ENCODE data around the gene FBXO8. TPM values are rescaled to one million over a fixed set of nuclear protein-coding genes. Genes with fewer than 3 reads are reported as not detected.

Gene FBXO8
- total RNA-seq, 4 donors from 2014 or later: 14.3 to 61.9 (median 37.2) TPM

- no peak overlapping the region for H3K4me3 ChIP-seq
- H3K27ac ChIP-seq: no peak overlapping the region
- no peaks in the 10 kb centered on the region for H3K27me3 ChIP-seq
- no peak for TF ChIP-seq CTCF (IDR thresholded peaks at IDR 0.05)
- no peak for TF ChIP-seq POLR2A (IDR thresholded peaks at IDR 0.05)
- no peaks in the 10 kb centered on the region for H3K36me3 ChIP-seq
- H3K9me3 ChIP-seq: no peaks in the 10 kb centered on the region
- intact Hi-C loops (cut with DNase I; ENCODE audit: low total_unique reads): no loop called here
- peaks cover 0 to 13% of the 10 kb centered on the region in 2 donors for H3K4me1 ChIP-seq
- no peak for DNase-seq
These were observed 5.0 kb downstream of the FBXO8 start for GRCh38 chr4:174278467-174278866.

- H3K27ac ChIP-seq: no peak overlapping the region
- DNase-seq: no peak
- H3K27me3 ChIP-seq: no peaks in the 10 kb centered on the region
- no peaks in the 10 kb centered on the region for H3K36me3 ChIP-seq
- TF ChIP-seq CTCF (IDR thresholded peaks at IDR 0.05) (no peak), POLR2A (IDR thresholded peaks at IDR 0.05) (no peak)
- H3K4me3 ChIP-seq: no peak overlapping the region
- peaks cover 0 to 19% of the 10 kb centered on the region in 2 donors for H3K4me1 ChIP-seq
- no peaks in the 10 kb centered on the region for H3K9me3 ChIP-seq
- intact Hi-C loops (cut with DNase I; ENCODE audit: low total_unique reads): no loop called here
These were observed 6.0 kb downstream of the FBXO8 start for GRCh38 chr4:174277433-174277832.

- H3K9me3 ChIP-seq: no peaks in the 10 kb centered on the region
- no peaks in the 10 kb centered on the region for H3K27me3 ChIP-seq
- H3K4me1 ChIP-seq: peaks cover 0 to 5% of the 10 kb centered on the region in 2 donors
- H3K27ac ChIP-seq: no peak overlapping the region
- no peak overlapping the region for H3K4me3 ChIP-seq
- H3K36me3 ChIP-seq: no peaks in the 10 kb centered on the region
- no peak for DNase-seq
- intact Hi-C loops (cut with DNase I; ENCODE audit: low total_unique reads): no loop called here
- no peak for TF ChIP-seq CTCF (IDR thresholded peaks at IDR 0.05)
- no peak for TF ChIP-seq POLR2A (IDR thresholded peaks at IDR 0.05)
These were observed 8.4 kb downstream of the FBXO8 start for GRCh38 chr4:174275101-174275500.

GRCh38 chr4:174274436-174274835 lies 9.0 kb downstream of the FBXO8 start:
- Histone ChIP-seq H3K27me3 (no peaks in the 10 kb centered on the region), H3K27ac (no peak overlapping the region)
- intact Hi-C loops (cut with DNase I; ENCODE audit: low total_unique reads): no loop called here

GRCh38 chr4:174273930-174274329 lies 9.5 kb downstream of the FBXO8 start:
- H3K4me3 ChIP-seq: no peak overlapping the region
- TF ChIP-seq CTCF (IDR thresholded peaks at IDR 0.05) (no peak), POLR2A (IDR thresholded peaks at IDR 0.05) (no peak)
- DNase-seq: no peak
- H3K4me1 ChIP-seq: peaks cover 0 to 5% of the 10 kb centered on the region in 2 donors
- H3K27me3 ChIP-seq: no peaks in the 10 kb centered on the region
- intact Hi-C loops (cut with DNase I; ENCODE audit: low total_unique reads): no loop called here
- no peaks in the 10 kb centered on the region for H3K36me3 ChIP-seq
- no peaks in the 10 kb centered on the region for H3K9me3 ChIP-seq
- H3K27ac ChIP-seq: no peak overlapping the region

More at GRCh38 chr4:174274436-174274835, 9.0 kb downstream of the FBXO8 start:
- Histone ChIP-seq H3K4me3 (no peak overlapping the region), H3K4me1 (peaks cover 0 to 5% of the 10 kb centered on the region in 2 donors), H3K9me3 (no peaks in the 10 kb centered on the region), H3K36me3 (no peaks in the 10 kb centered on the region)
- TF ChIP-seq POLR2A (IDR thresholded peaks at IDR 0.05) (no peak), CTCF (IDR thresholded peaks at IDR 0.05) (no peak)
- DNase-seq: no peak

All from uterus (tissue), 4 donors.